Thyroid gland (tissue), 4 donors: ENCODE results near the gene FIG4. TPM values are rescaled to one million over a fixed set of nuclear protein-coding genes. Genes with fewer than 3 reads are reported as not detected.
"Not testable (repeated sequence)": the region's sequence is repeated elsewhere in the genome, so short reads cannot be mapped to it uniquely, and the experiment has no call there.

Experiments
- DNase-seq, 2 donors: peaks; one replicate each; pipeline ENCODE4 v3.0.0-alpha.2; 2019
- H3K27ac ChIP-seq, 3 donors: fragments of 200-600 bp; sonication (generic); 1 replicate in 2 of 3; 2 replicates in 1 of 3; pipeline ENCODE4 v1.5.1; 2016 to 2019; ENCODE audit warnings: mild to moderate bottlenecking in 1 of 3, moderate library complexity in 1 of 3
- H3K27me3 ChIP-seq: fragments of 200-600 bp; sonication (generic); one replicate; pipeline ENCODE4 v1.5.1; 2019
- H3K36me3 ChIP-seq, 2 donors: fragments of 200-600 bp; sonication (generic); one replicate each; pipeline ENCODE4 v1.5.1; 2016 to 2019
- H3K4me1 ChIP-seq, 2 donors: fragments of 200-600 bp; sonication (generic); one replicate each; pipeline ENCODE4 v1.5.1; 2017 to 2019
- H3K4me3 ChIP-seq, 3 donors: fragments of 200-600 bp; sonication (generic); replicated peaks in 1 of 3; 1 replicate in 2 of 3; 2 replicates in 1 of 3; pipeline ENCODE4 v1.5.1; 2016; ENCODE audit warnings: mild to moderate bottlenecking in 1 of 3
- H3K9me3 ChIP-seq: fragments of 200-600 bp; sonication (generic); one replicate; pipeline ENCODE4 v1.5.1; 2017
- POLR2A ChIP-seq, 2 donors: fragments of 450-650 bp; IDR thresholded peaks; one replicate each; pipeline ENCODE4 v1.6.1; 2017; ENCODE audit warnings: antibody characterized with exemption in 2 of 2, mild to moderate bottlenecking in 2 of 2, moderate library complexity in 1 of 2
- WGBS, 2 donors: methylation state at CpG; one replicate each; pipeline ENCODE4 v1.1.5; 2017; 5-methylcytosine and 5-hydroxymethylcytosine counted together
- intact Hi-C: fragments of 100-400 bp; cut with DNase I; formaldehyde crosslinking; loops from one replicate; pipeline ENCODE4 v1.15.1; 2023
- total RNA-seq, 4 donors: library from RNA; depleted of rRNA; stranded (reverse); fragments of >200 nt; gene quantifications; one replicate each; pipeline ENCODE4 v1.2.3, GENCODE V29; 2016
- TF ChIP-seq, protein P1 (sequence below), 6 experiments: fragments of 200-600 bp in 3 of 6; fragments of 450-650 bp in 3 of 6; sonication (generic) in 3 of 6; IDR thresholded peaks; one replicate each; pipeline ENCODE4 v1.5.1; 2016 to 2019; ENCODE audit warnings: antibody characterized with exemption in 6 of 6, mild to moderate bottlenecking in 2 of 6, inconsistent platforms in 1 of 6, moderate library complexity in 1 of 6

Gene FIG4
- total RNA-seq, 4 donors from 2014 or later, result 11.7 to 17.0 (median 16.6) TPM

DNA sequence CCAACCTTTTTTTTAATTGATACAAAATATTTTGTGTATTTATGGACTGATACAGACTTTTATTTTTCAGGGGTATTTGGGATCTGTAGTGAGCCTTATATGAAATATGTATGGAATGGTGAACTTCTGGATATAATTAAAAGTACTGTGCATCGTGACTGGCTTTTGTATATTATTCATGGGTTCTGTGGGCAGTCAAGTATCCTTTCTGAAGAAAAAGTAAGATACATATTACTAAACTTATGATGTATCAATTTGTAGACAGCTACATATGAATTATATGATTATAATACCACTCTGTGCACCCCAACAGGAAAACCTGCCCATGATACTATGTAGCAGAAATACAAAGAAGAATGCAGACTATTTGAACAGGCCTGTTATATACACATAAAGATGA lies 47.2 kb downstream of the FIG4 start:
- no peaks in the 10 kb centered on the region for H3K27me3 ChIP-seq
- TF ChIP-seq POLR2A (IDR thresholded peaks at IDR 0.05), result no peak
- TF ChIP-seq, protein P1, sequence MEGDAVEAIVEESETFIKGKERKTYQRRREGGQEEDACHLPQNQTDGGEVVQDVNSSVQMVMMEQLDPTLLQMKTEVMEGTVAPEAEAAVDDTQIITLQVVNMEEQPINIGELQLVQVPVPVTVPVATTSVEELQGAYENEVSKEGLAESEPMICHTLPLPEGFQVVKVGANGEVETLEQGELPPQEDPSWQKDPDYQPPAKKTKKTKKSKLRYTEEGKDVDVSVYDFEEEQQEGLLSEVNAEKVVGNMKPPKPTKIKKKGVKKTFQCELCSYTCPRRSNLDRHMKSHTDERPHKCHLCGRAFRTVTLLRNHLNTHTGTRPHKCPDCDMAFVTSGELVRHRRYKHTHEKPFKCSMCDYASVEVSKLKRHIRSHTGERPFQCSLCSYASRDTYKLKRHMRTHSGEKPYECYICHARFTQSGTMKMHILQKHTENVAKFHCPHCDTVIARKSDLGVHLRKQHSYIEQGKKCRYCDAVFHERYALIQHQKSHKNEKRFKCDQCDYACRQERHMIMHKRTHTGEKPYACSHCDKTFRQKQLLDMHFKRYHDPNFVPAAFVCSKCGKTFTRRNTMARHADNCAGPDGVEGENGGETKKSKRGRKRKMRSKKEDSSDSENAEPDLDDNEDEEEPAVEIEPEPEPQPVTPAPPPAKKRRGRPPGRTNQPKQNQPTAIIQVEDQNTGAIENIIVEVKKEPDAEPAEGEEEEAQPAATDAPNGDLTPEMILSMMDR (IDR thresholded peaks at IDR 0.05), result no peak
- DNase-seq, result no peak
- H3K4me1 ChIP-seq, result no peaks in the 10 kb centered on the region
- intact Hi-C loops, result no loop called here
- WGBS, 2 donors, result 90 to 93% methylated on average over 1 of the region's 1 CpG
- H3K36me3 ChIP-seq, result peaks cover 3 to 6% of the 10 kb centered on the region in 2 donors
- H3K9me3 ChIP-seq, result no peaks in the 10 kb centered on the region
- no peak overlapping the region for H3K27ac ChIP-seq
- H3K4me3 ChIP-seq, result no peak overlapping the region

DNA sequence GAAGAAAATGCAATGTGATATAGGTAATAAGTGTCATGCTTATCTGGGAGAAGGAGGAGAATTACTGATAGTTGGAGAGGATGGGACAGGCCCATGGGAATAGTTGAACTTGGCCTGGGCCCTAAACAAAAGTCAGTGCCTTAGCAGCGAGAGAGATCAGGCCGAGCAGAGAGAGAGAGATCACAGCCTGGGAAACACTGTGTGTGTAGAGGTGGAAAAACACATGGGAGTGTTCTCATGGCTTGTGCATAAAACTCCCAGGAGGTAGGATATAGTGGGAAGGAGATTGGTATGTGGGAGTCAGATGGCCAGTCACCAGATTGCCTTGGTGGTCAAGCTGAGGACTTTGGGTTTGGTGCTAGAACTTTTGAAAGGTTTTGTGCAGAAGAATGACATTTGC lies 47.6 kb downstream of the FIG4 start:
- no peaks in the 10 kb centered on the region for H3K9me3 ChIP-seq
- DNase-seq, result no peak
- no peaks in the 10 kb centered on the region for H3K4me1 ChIP-seq
- 88% methylated on average over 2 of the region's 2 CpGs for WGBS, 2 donors
- no peak overlapping the region for H3K27ac ChIP-seq
- no peaks in the 10 kb centered on the region for H3K27me3 ChIP-seq
- H3K4me3 ChIP-seq, result no peak overlapping the region
- intact Hi-C loops, result no loop called here
- H3K36me3 ChIP-seq, result peaks cover 3 to 11% of the 10 kb centered on the region in 2 donors
- TF ChIP-seq, protein P1 (IDR thresholded peaks at IDR 0.05), result no peak
- TF ChIP-seq POLR2A (IDR thresholded peaks at IDR 0.05), result no peak

- intact Hi-C loops, result no loop called here
- no peak overlapping the region for H3K27ac ChIP-seq
- H3K4me3 ChIP-seq, result no peak overlapping the region
- peaks cover 3 to 13% of the 10 kb centered on the region in 2 donors for H3K36me3 ChIP-seq
- no peaks in the 10 kb centered on the region for H3K27me3 ChIP-seq
- TF ChIP-seq, protein P1 (IDR thresholded peaks at IDR 0.05), result no peak
- TF ChIP-seq POLR2A (IDR thresholded peaks at IDR 0.05), result no peak
- H3K9me3 ChIP-seq, result no peaks in the 10 kb centered on the region
- no peak for DNase-seq
- WGBS, 2 donors, result 91 to 94% methylated on average over 3 of the region's 3 CpGs
- H3K4me1 ChIP-seq, result no peaks in the 10 kb centered on the region
Observed at GRCh38 chr6:109739686-109740085, 48.6 kb downstream of the FIG4 start.

- WGBS, 2 donors, result 81 to 90% methylated on average over 7 of the region's 7 CpGs
- intact Hi-C loops, result no loop called here
- Histone ChIP-seq H3K9me3 (no peaks in the 10 kb centered on the region), H3K27ac (no peak overlapping the region), H3K36me3 (peaks cover under 1 to 10% of the 10 kb centered on the region in 2 donors), H3K27me3 (no peaks in the 10 kb centered on the region), H3K4me3 (no peak overlapping the region), H3K4me1 (no peaks in the 10 kb centered on the region)
- TF ChIP-seq, protein P1 (IDR thresholded peaks at IDR 0.05), result no peak
- no peak for TF ChIP-seq POLR2A (IDR thresholded peaks at IDR 0.05)
- no peak for DNase-seq
Observed at GRCh38 chr6:109740787-109741186, 49.7 kb downstream of the FIG4 start.

- Histone ChIP-seq H3K4me1 (no peaks in the 10 kb centered on the region), H3K36me3 (peaks cover 0 to 8% of the 10 kb centered on the region in 2 donors), H3K27ac (no peak overlapping the region), H3K9me3 (no peaks in the 10 kb centered on the region), H3K27me3 (no peaks in the 10 kb centered on the region), H3K4me3 (no peak overlapping the region)
- TF ChIP-seq, protein P1 (IDR thresholded peaks at IDR 0.05), result no peak
- TF ChIP-seq POLR2A (IDR thresholded peaks at IDR 0.05), result no peak
- WGBS, 2 donors, result 59 to 78% methylated on average over 2 of the region's 2 CpGs
- DNase-seq, result no peak
- intact Hi-C loops, result no loop called here
Observed at GRCh38 chr6:109743739-109744138, 52.6 kb downstream of the FIG4 start.

- H3K27ac ChIP-seq, H3K4me1 ChIP-seq, H3K36me3 ChIP-seq, intact Hi-C loops, H3K4me3 ChIP-seq, DNase-seq, H3K9me3 ChIP-seq, H3K27me3 ChIP-seq: not testable (repeated sequence)
- 97 to 98% methylated on average over 3 of the region's 3 CpGs for WGBS, 2 donors
Observed at GRCh38 chr6:109744779-109745178, 53.7 kb downstream of the FIG4 start.
